ENCODE measurements around the gene LDLRAD4.

GRCh38 chr18:13386891-13387801, 168.6 kb downstream of the LDLRAD4 start:
- no peak for TF ChIP-seq CTCF (IDR thresholded peaks at IDR 0.05)
- TF ChIP-seq EP300 (IDR thresholded peaks at IDR 0.05) = no peak
- TF ChIP-seq POLR2A (IDR thresholded peaks at IDR 0.05) = no peak

Data from tibial nerve (tissue), 4 donors.